ENCODE measurements around the gene TMEM145. TPM values are rescaled to one million over a fixed set of nuclear protein-coding genes. Genes with fewer than 3 reads are reported as not detected.

TMEM145 gene
- total RNA-seq, 6 donors from 2014 or later: 0.34 to 0.79 (median 0.49) TPM; not detected in 3

DNA sequence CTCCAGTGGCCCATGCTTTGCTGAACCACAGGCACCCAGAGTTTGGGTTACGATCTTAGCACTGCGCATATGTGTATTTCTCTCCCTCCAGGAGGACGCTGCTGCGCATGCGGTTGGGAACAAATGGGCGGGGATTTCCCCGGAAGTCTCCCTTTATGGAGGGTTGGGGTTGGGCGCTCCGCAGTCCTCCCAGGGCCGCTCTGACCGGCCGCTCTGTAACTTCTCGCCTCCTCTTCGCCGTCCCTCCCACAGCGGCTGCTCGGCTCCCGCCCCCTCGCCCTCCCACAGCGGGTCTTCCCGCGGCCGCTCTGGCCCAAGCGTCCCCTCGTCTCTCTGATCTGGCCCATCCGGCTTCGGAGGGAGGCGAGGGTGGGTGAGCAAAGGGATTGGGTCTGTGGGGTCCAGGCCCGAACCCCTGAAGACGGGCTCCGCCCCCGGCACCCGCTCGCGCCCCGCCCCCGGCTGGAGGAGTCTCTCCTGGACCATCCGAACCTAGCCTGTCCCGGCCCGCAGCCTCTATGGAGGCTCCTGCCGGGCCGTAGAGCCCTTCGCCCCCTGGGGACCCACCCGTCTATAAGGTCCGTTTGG is 12.3 kb downstream of the TMEM145 start, which contains the start of gene MEGF8:
MEGF8 (plus strand) TSS at position 328 of the 588 bp plus-strand sequence. CDS start 609 bp downstream, outside the sequence.
- H3K27ac ChIP-seq: peak within 1 kb of the TSS; percentile 24 to 87 (median 77)
- peak; percentile 98 to 99 for ATAC-seq (ENCODE audit: low FRiP score in 2 of 2)
- WGBS, 2 donors: 0% methylated on average over 8 to 25 of the region's 45 CpGs

DNA sequence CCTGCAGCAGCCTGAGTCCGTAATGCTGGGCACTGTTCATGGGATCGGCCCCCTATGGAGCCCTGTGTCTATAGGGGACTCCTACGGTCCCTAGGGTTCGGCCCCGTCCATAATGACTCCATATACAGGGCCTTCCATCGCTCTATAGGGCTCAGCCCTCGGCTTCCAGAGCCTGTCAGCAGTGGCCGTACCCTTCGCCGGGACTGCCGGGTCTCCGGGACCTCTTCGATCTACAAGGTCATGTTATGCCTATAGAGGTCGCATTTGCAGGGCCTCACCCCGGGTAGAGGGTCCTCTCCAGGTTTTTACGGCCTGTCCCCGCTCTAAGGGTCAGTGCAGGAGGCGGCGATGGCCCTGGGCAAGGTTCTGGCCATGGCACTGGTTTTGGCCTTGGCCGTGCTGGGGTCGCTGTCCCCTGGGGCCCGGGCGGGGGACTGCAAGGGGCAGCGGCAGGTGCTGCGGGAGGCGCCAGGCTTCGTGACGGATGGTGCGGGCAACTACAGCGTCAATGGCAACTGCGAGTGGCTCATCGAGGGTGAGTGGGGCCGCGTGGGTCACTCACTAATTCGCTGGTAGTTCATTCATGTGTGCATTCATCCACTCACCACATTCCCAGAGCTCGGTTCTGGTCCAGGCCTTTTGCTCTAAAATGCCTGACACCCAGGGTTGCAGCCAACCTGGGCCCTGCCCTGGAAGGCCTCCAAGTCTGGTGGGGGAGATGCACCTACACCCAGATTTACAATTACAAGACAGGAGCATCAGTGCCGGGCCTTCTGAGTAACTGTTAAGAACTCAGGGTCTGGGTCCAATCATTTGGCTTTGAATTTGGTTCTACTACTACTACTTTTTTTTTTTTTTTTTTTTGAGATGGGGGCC is 13.0 kb downstream of the TMEM145 start:
- H3K9me3 ChIP-seq: no peaks in the 10 kb centered on the region
- H3K36me3 ChIP-seq: no peaks in the 10 kb centered on the region
- peaks cover 0 to 28% (median 16%) of the 10 kb centered on the region in 4 donors for H3K27me3 ChIP-seq
- TF ChIP-seq, protein P1, sequence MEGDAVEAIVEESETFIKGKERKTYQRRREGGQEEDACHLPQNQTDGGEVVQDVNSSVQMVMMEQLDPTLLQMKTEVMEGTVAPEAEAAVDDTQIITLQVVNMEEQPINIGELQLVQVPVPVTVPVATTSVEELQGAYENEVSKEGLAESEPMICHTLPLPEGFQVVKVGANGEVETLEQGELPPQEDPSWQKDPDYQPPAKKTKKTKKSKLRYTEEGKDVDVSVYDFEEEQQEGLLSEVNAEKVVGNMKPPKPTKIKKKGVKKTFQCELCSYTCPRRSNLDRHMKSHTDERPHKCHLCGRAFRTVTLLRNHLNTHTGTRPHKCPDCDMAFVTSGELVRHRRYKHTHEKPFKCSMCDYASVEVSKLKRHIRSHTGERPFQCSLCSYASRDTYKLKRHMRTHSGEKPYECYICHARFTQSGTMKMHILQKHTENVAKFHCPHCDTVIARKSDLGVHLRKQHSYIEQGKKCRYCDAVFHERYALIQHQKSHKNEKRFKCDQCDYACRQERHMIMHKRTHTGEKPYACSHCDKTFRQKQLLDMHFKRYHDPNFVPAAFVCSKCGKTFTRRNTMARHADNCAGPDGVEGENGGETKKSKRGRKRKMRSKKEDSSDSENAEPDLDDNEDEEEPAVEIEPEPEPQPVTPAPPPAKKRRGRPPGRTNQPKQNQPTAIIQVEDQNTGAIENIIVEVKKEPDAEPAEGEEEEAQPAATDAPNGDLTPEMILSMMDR (IDR thresholded peaks at IDR 0.05): peak in 2 of 6 experiments; percentile 4 to 20
- no peak for TF ChIP-seq POLR2AphosphoS5 (IDR thresholded peaks at IDR 0.05)
- peaks cover 23 to 43% (median 26%) of the 10 kb centered on the region in 4 donors for H3K4me1 ChIP-seq
- ATAC-seq (ENCODE audit: low FRiP score in 2 of 2) (peak; percentile 9 to 20), DNase-seq (peak in 1 of 2 donors; percentile 86)
- 7 to 13% methylated on average over 19 to 26 of the region's 37 CpGs for WGBS, 2 donors
- H3K27ac ChIP-seq: peak overlapping the region; percentile 24 to 87 (median 77)
- H3K4me3 ChIP-seq: peak overlapping the region; percentile 81 to 92 (median 86)

More for the DNA sequence above, 12.3 kb downstream of the TMEM145 start, which contains the start of gene MEGF8:
- H3K36me3 ChIP-seq: no peaks in the 10 kb centered on the region
- H3K9me3 ChIP-seq: no peaks in the 10 kb centered on the region
- peak within 1 kb of the TSS; percentile 81 to 92 (median 86) for H3K4me3 ChIP-seq
- peaks cover 23 to 43% (median 26%) of the 10 kb centered on the region in 4 donors for H3K4me1 ChIP-seq
- TF ChIP-seq POLR2AphosphoS5 (IDR thresholded peaks at IDR 0.05): peak; percentile 51 to 70
- TF ChIP-seq, protein P1 (IDR thresholded peaks at IDR 0.05): peak in 5 of 6 experiments; percentile 69 to 91 (median 81)
- TF ChIP-seq EP300 (IDR thresholded peaks at IDR 0.05): no peak
- TF ChIP-seq POLR2A (IDR thresholded peaks at IDR 0.05): peak in 2 of 4 donors; percentile 36 to 57
- peaks cover 0 to 28% (median 16%) of the 10 kb centered on the region in 4 donors for H3K27me3 ChIP-seq
- DNase-seq: peak; percentile 95 to 96

DNA sequence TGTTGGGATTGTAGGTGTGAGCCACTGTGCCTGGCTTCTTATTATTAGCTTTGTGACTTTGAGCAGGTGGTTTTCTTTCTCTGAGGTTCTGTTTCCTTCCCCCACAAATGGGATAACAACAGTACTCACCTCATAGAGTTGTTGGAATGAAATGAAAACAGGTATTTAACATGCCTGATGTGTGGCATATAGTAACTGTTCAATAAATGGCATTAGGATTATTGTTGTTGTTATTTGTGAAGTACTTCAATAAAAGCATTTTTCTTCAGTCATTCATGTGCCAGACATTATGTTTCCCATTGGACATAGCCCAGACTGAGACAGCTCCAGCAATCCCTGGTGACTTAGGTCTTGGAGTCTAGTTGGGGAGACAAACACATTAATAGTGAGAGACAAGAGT is 13.9 kb downstream of the TMEM145 start:
- no peak for DNase-seq
- Histone ChIP-seq H3K4me1 (peaks cover 23 to 43% (median 26%) of the 10 kb centered on the region in 4 donors), H3K27ac (no peak overlapping the region), H3K36me3 (no peaks in the 10 kb centered on the region), H3K27me3 (peaks cover 0 to 27% (median 16%) of the 10 kb centered on the region in 4 donors), H3K9me3 (no peaks in the 10 kb centered on the region), H3K4me3 (no peak overlapping the region)
- no peak for TF ChIP-seq POLR2A (IDR thresholded peaks at IDR 0.05)
- no peak for TF ChIP-seq EP300 (IDR thresholded peaks at IDR 0.05)
- TF ChIP-seq, protein P1 (IDR thresholded peaks at IDR 0.05): no peak
- TF ChIP-seq POLR2AphosphoS5 (IDR thresholded peaks at IDR 0.05): no peak
- ATAC-seq (ENCODE audit: low FRiP score in 2 of 2): no peak

DNA sequence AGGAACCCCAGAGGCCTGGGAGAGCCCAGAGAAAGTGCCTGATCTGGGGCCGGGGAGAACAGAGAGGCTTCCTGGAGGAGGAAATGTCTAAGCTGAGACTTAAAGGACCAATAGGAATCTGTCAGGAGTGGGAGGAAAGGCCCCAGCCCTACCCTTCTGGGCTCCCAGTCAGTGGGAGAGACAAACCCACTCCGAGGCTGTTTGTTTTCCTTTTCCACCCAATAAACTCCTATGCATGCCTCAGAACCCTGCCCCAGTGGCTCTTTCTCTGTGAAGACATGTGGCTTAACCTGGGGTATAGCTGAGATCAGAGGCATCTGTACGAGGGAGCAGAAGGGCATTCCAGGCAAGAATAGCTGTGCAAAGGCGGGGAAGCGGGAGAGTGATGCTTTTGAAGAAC is 14.3 kb downstream of the TMEM145 start:
- ATAC-seq (ENCODE audit: low FRiP score in 2 of 2) (no peak), DNase-seq (no peak)
- peaks cover 0 to 23% (median 16%) of the 10 kb centered on the region in 4 donors for H3K27me3 ChIP-seq
- no peaks in the 10 kb centered on the region for H3K9me3 ChIP-seq
- WGBS, 2 donors: 86 to 99% methylated on average over 5 of the region's 5 CpGs
- H3K4me3 ChIP-seq: no peak overlapping the region
- H3K4me1 ChIP-seq: peaks cover 23 to 43% (median 26%) of the 10 kb centered on the region in 4 donors
- no peak for TF ChIP-seq POLR2AphosphoS5 (IDR thresholded peaks at IDR 0.05)
- TF ChIP-seq, protein P1 (IDR thresholded peaks at IDR 0.05): no peak
- TF ChIP-seq POLR2A (IDR thresholded peaks at IDR 0.05): no peak
- no peak for TF ChIP-seq EP300 (IDR thresholded peaks at IDR 0.05)
- H3K36me3 ChIP-seq: no peaks in the 10 kb centered on the region
- no peak overlapping the region for H3K27ac ChIP-seq

All from upper lobe of left lung (tissue), 6 donors.